K562 (cell line): ENCODE data around the gene TAT. TPM values are rescaled to one million over a fixed set of nuclear protein-coding genes. Genes with fewer than 3 reads are reported as not detected.

ENCODE experiments used
- ATAC-seq: fragments of 200-7000 bp; cut with Tn5 transposase; 3 replicates; pipeline ENCODE4 v1.9.1; 2020; ENCODE audit warnings: moderate library complexity
- BruUV-seq: library from RNA; stranded (reverse); fragments of 400-500 nt; replicated peaks from 2 replicates; lab custom pipeline; 2021; lab: Mats Ljungman, UMichigan
- CTCF ChIA-PET: fragments of 300-600 bp; formaldehyde crosslinking; extraction: SDS; loops from one replicate; lab custom pipeline; 2021; ENCODE audit warnings: low intra/inter-chr PET ratio; lab: Yijun Ruan, JAX
- POLR2A ChIA-PET: fragments of 300-600, 350-650 bp; sonication (Branson Sonifier 250); formaldehyde crosslinking; extraction: SDS; loops from one replicate; lab custom pipeline; 2021; ENCODE audit warnings: antibody characterized with exemption, inconsistent platforms; lab: Yijun Ruan, JAX
- DNase-seq, 4 experiments: peaks; one replicate each; pipeline versions ENCODE4 v3.0.0 to v3.0.0-alpha.2; 2011 to 2018; ENCODE audit warnings: low spot score in 3 of 4, mixed read lengths in 3 of 4; ENCODE audit errors: extremely low read depth in 1 of 4
- FAIRE-seq: peaks from 2 replicates; lab custom pipeline; 2011; peaks lifted over from hg19 to GRCh38; lab: Jason Lieb, UNC
- H2AFZ ChIP-seq: 2 replicates; pipeline ENCODE4 v1.6.0; 2011; ENCODE audit warnings: low read depth, low read length, control low read depth, inconsistent platforms
- H3K27ac ChIP-seq: fragments of 200-600 bp; 3 replicates; pipeline ENCODE4 v1.8.0; 2011; ENCODE audit warnings: low read depth, mild to moderate bottlenecking, control low read depth, inconsistent platforms, low read length, moderate library complexity, mixed read lengths; ENCODE audit errors: extremely low read depth
- H3K27me3 ChIP-seq, 2 experiments: fragments of 300-600 bp in 1 of 2; 2 replicates in 1 of 2; 3 replicates in 1 of 2; pipeline versions ENCODE4 v1.6.0 to v1.8.0; 2011; ENCODE audit warnings: inconsistent platforms in 2 of 2, low read length in 2 of 2, mild to moderate bottlenecking in 1 of 2, mixed read lengths in 1 of 2, moderate library complexity in 1 of 2; ENCODE audit not compliant: control insufficient read depth in 2 of 2, insufficient read depth in 2 of 2
- H3K36me3 ChIP-seq: fragments of 300-600 bp; 3 replicates; pipeline ENCODE4 v1.8.0; 2011; ENCODE audit warnings: mild to moderate bottlenecking, low read length, inconsistent platforms; ENCODE audit not compliant: control insufficient read depth, insufficient read depth
- H3K4me1 ChIP-seq, 2 experiments: fragments of 200-600 bp in 1 of 2; replicated peaks in 1 of 2; 2 replicates in 1 of 2; 3 replicates in 1 of 2; pipeline versions ENCODE4 v1.5.1 to v1.8.0; 2011; ENCODE audit warnings: inconsistent platforms in 2 of 2, low read length in 2 of 2, mild to moderate bottlenecking in 1 of 2, mixed read lengths in 1 of 2, moderate library complexity in 1 of 2; ENCODE audit not compliant: control insufficient read depth in 2 of 2, insufficient read depth in 2 of 2
- H3K4me2 ChIP-seq: 2 replicates; pipeline ENCODE4 v1.6.1; 2011; ENCODE audit warnings: low read length, control low read depth, inconsistent platforms, mixed read lengths; ENCODE audit not compliant: insufficient read depth
- H3K4me3 ChIP-seq: fragments of 200-600 bp; sonication (generic), shearing (Covaris generic); 2 replicates; pipeline ENCODE4 v1.5.1; 2016; ENCODE audit warnings: control low read depth, inconsistent platforms
- H3K79me2 ChIP-seq: fragments of 200-600 bp; 3 replicates; pipeline ENCODE4 v1.8.0; 2011; ENCODE audit warnings: low read length, inconsistent platforms; ENCODE audit not compliant: control insufficient read depth, insufficient read depth
- H3K9ac ChIP-seq, 2 experiments: 2 replicates each; pipeline versions ENCODE4 v1.6.0 to v1.6.1; 2011; ENCODE audit warnings: low read depth in 2 of 2, low read length in 2 of 2, control low read depth in 1 of 2, inconsistent platforms in 1 of 2, mild to moderate bottlenecking in 1 of 2, mixed read lengths in 1 of 2; ENCODE audit not compliant: insufficient read depth in 1 of 2
- H3K9me1 ChIP-seq: one replicate; pipeline ENCODE4 v1.6.0; 2011; ENCODE audit warnings: inconsistent platforms, mild to moderate bottlenecking, low read length, moderate library complexity; ENCODE audit not compliant: control insufficient read depth, insufficient read depth
- H3K9me3 ChIP-seq: replicated peaks from 2 replicates; pipeline ENCODE4 v1.5.1; 2011; ENCODE audit warnings: low read depth, low read length, inconsistent platforms; ENCODE audit not compliant: control insufficient read depth, insufficient read depth
- H4K20me1 ChIP-seq: replicated peaks from 2 replicates; pipeline ENCODE4 v1.6.1; 2011; ENCODE audit warnings: low read length, inconsistent platforms, mixed read lengths; ENCODE audit not compliant: control insufficient read depth, insufficient read depth
- CGGBP1 ChIP-seq: fragments of 250-450 bp; sonication (Bioruptor Pico); IDR thresholded peaks from 2 replicates; pipeline ENCODE4 v1.9.0; 2021; ENCODE audit warnings: mild to moderate bottlenecking
- CTCF ChIP-seq, 3 experiments: IDR thresholded peaks in 2 of 3; conservative IDR thresholded peaks in 1 of 3; 2 replicates each; pipeline ENCODE4 v1.5.1; 2011 to 2012; ENCODE audit warnings: low read length in 3 of 3, mild to moderate bottlenecking in 3 of 3, control low read depth in 2 of 3, improper control_type of control experiment in 1 of 3, inconsistent platforms in 1 of 3, low read depth in 1 of 3, mixed read lengths in 1 of 3, moderate library complexity in 1 of 3; ENCODE audit not compliant: insufficient read depth in 2 of 3
- HMGXB4 ChIP-seq: sonication (generic); formaldehyde crosslinking; IDR thresholded peaks from 2 replicates; pipeline ENCODE4 v1.8.1; 2023; ENCODE audit warnings: mild to moderate bottlenecking, missing genetic modification reagents
- RAD21 ChIP-seq, 2 experiments: fragments of 250-450 bp in 1 of 2; fragments of 450-650 bp in 1 of 2; sonication (Bioruptor Pico) in 1 of 2; formaldehyde crosslinking in 1 of 2; IDR thresholded peaks in 1 of 2; conservative IDR thresholded peaks in 1 of 2; 2 replicates each; pipeline versions ENCODE4 v1.4.0 to v1.8.0; 2020 to 2022; ENCODE audit warnings: mild to moderate bottlenecking in 2 of 2, moderate library complexity in 1 of 2
- SRSF3 ChIP-seq: fragments of 200-400 bp; formaldehyde crosslinking; IDR thresholded peaks from 2 replicates; pipeline ENCODE4 v1.6.1; 2016; ENCODE audit warnings: mild to moderate bottlenecking, low read length, moderate library complexity; ENCODE audit not compliant: insufficient read depth
- ZBTB9 ChIP-seq: fragments of 450-650 bp; formaldehyde crosslinking; IDR thresholded peaks from 2 replicates; pipeline ENCODE4 v1.4.0; 2020; ENCODE audit warnings: mild to moderate bottlenecking, moderate library complexity
- ZNF830 ChIP-seq: fragments of 250-450 bp; sonication (Bioruptor Pico); IDR thresholded peaks from 2 replicates; pipeline ENCODE4 v1.5.0; 2021; ENCODE audit warnings: mild to moderate bottlenecking
- WGBS: fragments of 100-300 bp; shearing (Covaris generic); methylation state at CpG from one replicate; pipeline ENCODE4 v1.1.6; 2016; ENCODE audit warnings: low coverage, mixed read lengths; ENCODE audit not compliant: insufficient coverage; ENCODE audit errors: missing lambda C conversion rate; 5-methylcytosine and 5-hydroxymethylcytosine counted together
- in situ Hi-C: fragments of 300-500 bp; cut with MboI; formaldehyde crosslinking; loops from 4 replicates; pipeline ENCODE4 v1.15.0; 2018; ENCODE audit warnings: inconsistent platforms, mixed read lengths
- intact Hi-C: fragments of 100-400 bp; cut with micrococcal nuclease; formaldehyde crosslinking; loops from 2 replicates; pipeline ENCODE4 v1.14.2; 2022
- polyA plus RNA-seq, 8 experiments: library from polyadenylated mRNA; depleted of rRNA in 4 of 8; stranded (reverse) in 5 of 8; unstranded in 3 of 8; fragments of >200 nt; fragmentation: Nextera tagmentation in 2 of 8; fragmentation: Illumina TruSeq in 1 of 8; extraction: Ambion mirVana in 2 of 8; extraction: Trizol in 1 of 8; gene quantifications; 2 replicates each; pipeline versions ENCODE4 v1.2.1 to v1.2.3, GENCODE V29; 2011 to 2014; ENCODE audit warnings: inconsistent platforms in 1 of 8, missing spikeins in 1 of 8
- total RNA-seq, 7 experiments: library from RNA; depleted of rRNA in 6 of 7; stranded (reverse); fragments of >200 nt in 6 of 7; fragmentation: Illumina TruSeq in 2 of 7; extraction: Trizol in 2 of 7; gene quantifications; 2 replicates each; pipeline versions ENCODE4 v1.2.1 to v1.2.3, GENCODE V29; 2011 to 2021; ENCODE audit warnings: low replicate concordance in 1 of 7

The TAT gene
- total and polyA plus RNA-seq, 9 of the 15 experiments (the other 6 are each of a cell fraction or from before 2014, with no cell fraction given) = 0.04 to 0.24 (median 0.04) TPM; not detected in 6

GRCh38 chr16:71552698-71553503 lies 24.0 kb downstream of the TAT start:
- Histone ChIP-seq H3K9me3 (no peaks in the 10 kb centered on the region), H3K79me2 (no peaks in the 10 kb centered on the region), H3K27me3 (peaks cover 4 to 10% of the 10 kb centered on the region in 2 experiments; a peak in 2 of 5 replicates), H3K9ac (no peak overlapping the region), H3K27ac (no peak overlapping the region), H3K36me3 (no peaks in the 10 kb centered on the region), H3K4me2 (no peak overlapping the region), H3K9me1 (no peaks in the 10 kb centered on the region), H3K4me3 (no peak overlapping the region), H4K20me1 (no peaks in the 10 kb centered on the region), H2AFZ (no peak overlapping the region), H3K4me1 (no peaks in the 10 kb centered on the region)
- ATAC-seq = peak; percentile 69; the same call in 2 of the 3 replicates
- FAIRE-seq = peak; percentile 26
- WGBS = 0% methylated on average over 6 of the region's 6 CpGs
- no peak for TF ChIP-seq CGGBP1 (CRISPR knock-in tag)
- no peak for TF ChIP-seq SRSF3
- TF ChIP-seq CTCF (IDR thresholded peaks at IDR 0.05 in 2 of 3, conservative IDR thresholded peaks at IDR 0.05 in 1 of 3; ENCODE audit: insufficient read depth in 2 of 3, low read depth in 1 of 3, low read length in 3 of 3) = peak; percentile 40 to 57 (median 49); a peak in 4 of 6 replicates
- peak in 1 of 2 experiments; percentile 52; a peak in 2 of 4 replicates for TF ChIP-seq RAD21 (CRISPR knock-in tag; conservative IDR thresholded peaks at IDR 0.05 in 1 of 2, IDR thresholded peaks at IDR 0.05 in 1 of 2)
- no peak for TF ChIP-seq HMGXB4
- TF ChIP-seq ZBTB9 (CRISPR knock-in tag) = no peak
- no peak for TF ChIP-seq ZNF830 (CRISPR knock-in tag)
- peak in 1 of 4 experiments; percentile 22 for DNase-seq
- CTCF ChIA-PET = no interaction called here
- POLR2A ChIA-PET = interaction anchor here (0.6 to 1.5 kb wide), 4 partner anchors 8 to 29 kb away, joined by 3 to 4 read pairs (median 4); no protein-coding TSS in a partner anchor
- BruUV-seq = no TSS peak
- intact Hi-C loops = no loop called here
- in situ Hi-C loops = no loop called here
